Right hindlimb (tissue), 1 donor: ENCODE data around the gene MYRF.

Experiments used
- DNase-seq: peaks from one replicate; pipeline ENCODE4 v3.0.0-alpha.2; 2018

Gene MYRF

GRCh38 chr11:61719978-61720377 lies 32.5 kb upstream of the MYRF start:
- no peak for DNase-seq

GRCh38 chr11:61720597-61720996 lies 31.8 kb upstream of the MYRF start:
- DNase-seq = no peak

GRCh38 chr11:61724437-61724836 lies 28.0 kb upstream of the MYRF start:
- no peak for DNase-seq

GRCh38 chr11:61725781-61726231 lies 26.6 kb upstream of the MYRF start:
- no peak for DNase-seq

- no peak for DNase-seq
Observed at GRCh38 chr11:61726775-61727174, 25.7 kb upstream of the MYRF start.

GRCh38 chr11:61727401-61727811 lies 25.0 kb upstream of the MYRF start:
- DNase-seq = no peak

GRCh38 chr11:61728066-61728939 lies 24.1 kb upstream of the MYRF start:
- no peak for DNase-seq

GRCh38 chr11:61728940-61729219 lies 23.6 kb upstream of the MYRF start:
- no peak for DNase-seq

- no peak for DNase-seq
Observed at GRCh38 chr11:61730240-61730994, 22.0 kb upstream of the MYRF start.

GRCh38 chr11:61731211-61731951 lies 21.1 kb upstream of the MYRF start:
- DNase-seq = no peak

- no peak for DNase-seq
Observed at GRCh38 chr11:61731952-61732675, 20.3 kb upstream of the MYRF start.

- DNase-seq = no peak
Observed at GRCh38 chr11:61732705-61733104, 19.7 kb upstream of the MYRF start.

- DNase-seq = peak; percentile 88
Observed at GRCh38 chr11:61733120-61733978, 19.1 kb upstream of the MYRF start.

GRCh38 chr11:61734767-61735166 lies 17.7 kb upstream of the MYRF start:
- no peak for DNase-seq

- no peak for DNase-seq
Observed at GRCh38 chr11:61735391-61735790, 17.0 kb upstream of the MYRF start.

- DNase-seq = no peak
Observed at GRCh38 chr11:61736310-61736709, 16.1 kb upstream of the MYRF start.

- no peak for DNase-seq
Observed at GRCh38 chr11:61737131-61737530, 15.3 kb upstream of the MYRF start.

GRCh38 chr11:61737636-61738386 lies 14.6 kb upstream of the MYRF start:
- DNase-seq = no peak

- no peak for DNase-seq
Observed at GRCh38 chr11:61738776-61739175, 13.7 kb upstream of the MYRF start.

GRCh38 chr11:61739413-61739812 lies 13.0 kb upstream of the MYRF start:
- no peak for DNase-seq

- DNase-seq = no peak
Observed at GRCh38 chr11:61739966-61740365, 12.5 kb upstream of the MYRF start.
